ENCODE measurements around the gene MS4A15.

Gene MS4A15

DNA sequence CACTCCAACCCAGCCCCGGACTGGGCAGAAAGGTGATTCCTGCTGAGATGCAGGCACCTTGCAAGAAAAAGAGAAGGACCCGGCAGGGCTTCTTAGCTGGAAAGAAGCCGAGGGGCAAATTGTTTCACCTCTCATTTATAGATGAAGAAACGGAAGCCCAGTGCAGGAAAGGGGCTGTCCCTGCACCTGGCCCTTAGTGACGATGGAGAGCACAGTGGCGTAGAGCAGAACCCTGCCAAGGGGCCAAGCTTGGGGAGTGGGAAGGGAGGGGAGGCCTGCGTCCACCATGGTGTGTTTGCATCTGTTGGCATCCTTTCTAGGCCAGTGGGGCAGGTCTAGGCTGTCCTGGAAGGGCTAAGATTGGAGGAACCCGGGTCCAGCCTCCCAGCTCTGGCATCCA is 7.8 kb upstream of the MS4A15 start:
- DNase-seq (ENCODE audit: low read depth in 1 of 2, low spot score in 1 of 2) = no peak
- TF ChIP-seq GABPA (IDR thresholded peaks at IDR 0.05; ENCODE audit: low read depth) = no peak
- TF ChIP-seq CTCF (IDR thresholded peaks at IDR 0.05; ENCODE audit: insufficient read depth, low read length) = no peak
- no peak for TF ChIP-seq REST (IDR thresholded peaks at IDR 0.05; ENCODE audit: insufficient replicate concordance, low read depth)
- TF ChIP-seq POLR2AphosphoS5 (IDR thresholded peaks at IDR 0.05; ENCODE audit: low read depth) = no peak
- TF ChIP-seq SPI1 (IDR thresholded peaks at IDR 0.05; ENCODE audit: borderline replicate concordance, low read depth) = no peak
- Histone ChIP-seq H3K27me3 (ENCODE audit: insufficient read depth, poor library complexity, severe bottlenecking) (no peaks in the 10 kb centered on the region), H3K27ac (replicated peaks) (no peak overlapping the region), H3K4me3 (replicated peaks; ENCODE audit: insufficient read depth, low read length) (no peak overlapping the region)

DNA sequence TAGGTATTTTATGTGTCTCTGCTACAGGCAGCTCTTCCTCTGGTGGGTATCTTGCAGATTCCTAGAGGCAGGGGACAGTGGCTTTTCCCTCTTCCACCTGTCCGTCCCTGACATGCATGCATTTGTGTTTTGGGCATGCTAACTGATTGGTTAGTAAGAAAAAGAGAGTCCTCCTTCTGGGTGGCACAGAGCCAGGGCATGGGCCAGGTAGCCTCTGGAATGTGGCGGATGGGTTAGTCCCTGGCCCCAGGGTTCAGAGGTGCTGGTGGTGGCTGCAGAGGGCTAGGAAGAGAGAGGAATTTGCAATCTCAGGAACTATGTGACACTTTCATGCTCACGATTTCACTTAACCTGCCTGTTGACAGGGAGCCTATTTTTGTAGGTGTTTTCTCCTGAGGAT is 5.8 kb upstream of the MS4A15 start:
- H3K4me3 ChIP-seq (replicated peaks; ENCODE audit: insufficient read depth, low read length) = no peak overlapping the region
- no peaks in the 10 kb centered on the region for H3K27me3 ChIP-seq (ENCODE audit: insufficient read depth, poor library complexity, severe bottlenecking)
- no peak for TF ChIP-seq REST (IDR thresholded peaks at IDR 0.05; ENCODE audit: insufficient replicate concordance, low read depth)
- TF ChIP-seq SPI1 (IDR thresholded peaks at IDR 0.05; ENCODE audit: borderline replicate concordance, low read depth) = no peak
- no peak for TF ChIP-seq POLR2AphosphoS5 (IDR thresholded peaks at IDR 0.05; ENCODE audit: low read depth)
- TF ChIP-seq CTCF (IDR thresholded peaks at IDR 0.05; ENCODE audit: insufficient read depth, low read length) = no peak
- TF ChIP-seq GABPA (IDR thresholded peaks at IDR 0.05; ENCODE audit: low read depth) = no peak
- no peak for DNase-seq (ENCODE audit: low read depth in 1 of 2, low spot score in 1 of 2)
- H3K27ac ChIP-seq (replicated peaks) = no peak overlapping the region

DNA sequence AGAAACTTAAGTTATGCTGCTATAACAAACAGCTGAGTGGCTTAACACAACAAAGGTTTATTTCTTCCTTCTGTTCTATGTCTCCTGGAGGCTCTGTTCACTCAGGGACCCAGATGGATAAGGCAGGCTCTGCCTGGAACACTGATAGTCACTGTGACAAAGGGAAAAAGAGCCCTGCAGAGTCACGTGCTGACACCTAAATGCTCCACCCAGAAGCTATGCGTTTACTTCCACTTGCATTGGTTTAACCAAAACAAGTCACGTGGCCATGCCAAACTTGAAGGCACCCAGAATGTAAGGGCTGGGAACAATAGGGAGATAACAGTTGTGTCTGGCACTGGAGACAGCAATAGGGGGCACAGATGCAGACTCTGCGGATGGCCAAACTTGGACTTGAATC is 3.4 kb upstream of the MS4A15 start:
- Histone ChIP-seq H3K27me3 (ENCODE audit: insufficient read depth, poor library complexity, severe bottlenecking) (no peaks in the 10 kb centered on the region), H3K27ac (replicated peaks) (no peak overlapping the region), H3K4me3 (replicated peaks; ENCODE audit: insufficient read depth, low read length) (no peak overlapping the region)
- DNase-seq (ENCODE audit: low read depth in 1 of 2, low spot score in 1 of 2) = no peak
- TF ChIP-seq GABPA (IDR thresholded peaks at IDR 0.05; ENCODE audit: low read depth) (no peak), SPI1 (IDR thresholded peaks at IDR 0.05; ENCODE audit: borderline replicate concordance, low read depth) (no peak), POLR2AphosphoS5 (IDR thresholded peaks at IDR 0.05; ENCODE audit: low read depth) (no peak)

GRCh38 chr11:60754887-60755286 is 1.8 kb upstream of the MS4A15 start:
- H3K27me3 ChIP-seq (ENCODE audit: insufficient read depth, poor library complexity, severe bottlenecking) = no peaks in the 10 kb centered on the region

More at GRCh38 chr11:60754887-60755286, 1.8 kb upstream of the MS4A15 start:
- H3K27ac ChIP-seq (replicated peaks) = no peak overlapping the region
- no peak for TF ChIP-seq POLR2AphosphoS5 (IDR thresholded peaks at IDR 0.05; ENCODE audit: low read depth)
- no peak for TF ChIP-seq CTCF (IDR thresholded peaks at IDR 0.05; ENCODE audit: insufficient read depth, low read length)
- TF ChIP-seq REST (IDR thresholded peaks at IDR 0.05; ENCODE audit: insufficient replicate concordance, low read depth) = no peak
- no peak for TF ChIP-seq SPI1 (IDR thresholded peaks at IDR 0.05; ENCODE audit: borderline replicate concordance, low read depth)
- no peak for TF ChIP-seq GABPA (IDR thresholded peaks at IDR 0.05; ENCODE audit: low read depth)
- DNase-seq (ENCODE audit: low read depth in 1 of 2, low spot score in 1 of 2) = no peak
- no peak overlapping the region for H3K4me3 ChIP-seq (replicated peaks; ENCODE audit: insufficient read depth, low read length)
